SK-N-MC (cell line): ENCODE measurements around the gene PARD3.
"Not testable (repeated sequence)": the region's sequence is repeated elsewhere in the genome, so short reads cannot be mapped to it uniquely, and the experiment has no call there.

Experiments
- DNase-seq: peaks from one replicate; pipeline ENCODE4 v3.0.0-alpha.2; 2011; ENCODE audit warnings: low read depth, low spot score
- H3K27ac ChIP-seq: fragments of 200-600 bp; sonication (generic); 2 replicates; pipeline ENCODE4 v1.5.1; 2016; ENCODE audit warnings: mixed run types
- H3K36me3 ChIP-seq: fragments of 200-600 bp; sonication (generic); 2 replicates; pipeline ENCODE4 v1.6.1; 2017; ENCODE audit warnings: antibody characterized with exemption, low read length, mixed read lengths; ENCODE audit not compliant: insufficient read depth
- H3K4me3 ChIP-seq: fragments of 200-600 bp; sonication (generic); 2 replicates; pipeline ENCODE4 v1.5.1; 2016
- H3K9ac ChIP-seq: fragments of 200-600 bp; sonication (generic); 2 replicates; pipeline ENCODE4 v1.8.0; 2017; ENCODE audit warnings: mixed run types, mixed read lengths; ENCODE audit not compliant: insufficient read length
- H3K9me3 ChIP-seq: fragments of 200-600 bp; sonication (generic); 2 replicates; pipeline ENCODE4 v1.6.1; 2017; ENCODE audit warnings: low read depth, mild to moderate bottlenecking, antibody characterized with exemption, low read length, moderate library complexity, mixed read lengths
- EZH2 ChIP-seq: fragments of 200-600 bp; sonication (generic); IDR thresholded peaks from one replicate; pipeline ENCODE4 v1.6.1; 2017; ENCODE audit warnings: antibody characterized with exemption
- FOXP2 ChIP-seq: optimal IDR thresholded peaks from 2 replicates; pipeline ENCODE3; 2011; ENCODE audit warnings: mild to moderate bottlenecking, moderate library complexity; ENCODE audit not compliant: insufficient read depth; ENCODE audit errors: extremely low read length, control extremely low read depth
- POLR2AphosphoS5 ChIP-seq: IDR thresholded peaks from 2 replicates; pipeline ENCODE4 v1.6.1; 2012; ENCODE audit warnings: mild to moderate bottlenecking, low read depth, low read length, borderline replicate concordance

Gene PARD3

DNA sequence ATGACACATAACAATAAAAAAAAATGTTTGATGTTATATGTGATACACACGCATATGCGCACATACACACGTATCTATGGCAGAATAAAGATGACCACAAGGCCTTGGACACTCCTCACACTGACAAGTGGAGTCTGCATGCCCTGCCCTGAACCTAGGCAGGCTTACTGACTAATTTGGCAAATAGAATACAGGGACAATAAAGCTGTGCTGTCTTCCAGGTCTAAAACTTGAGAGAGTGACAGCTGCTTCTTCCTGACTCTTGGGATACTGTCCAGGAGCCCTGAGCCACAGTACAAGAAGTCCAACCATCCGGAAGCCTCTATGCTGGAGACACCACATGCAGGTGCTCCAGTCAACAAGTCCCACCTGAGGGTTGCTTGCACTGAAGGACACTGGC, 20.3 kb downstream of the PARD3 start:
- H3K4me3 ChIP-seq: no peak overlapping the region
- TF ChIP-seq EZH2 (no peak), FOXP2 (no peak), POLR2AphosphoS5 (no peak)
- H3K36me3 ChIP-seq: no peaks in the 10 kb centered on the region
- H3K9me3 ChIP-seq: no peaks in the 10 kb centered on the region
- no peak for DNase-seq
- H3K27ac ChIP-seq: no peak overlapping the region
- H3K9ac ChIP-seq: no peak overlapping the region

DNA sequence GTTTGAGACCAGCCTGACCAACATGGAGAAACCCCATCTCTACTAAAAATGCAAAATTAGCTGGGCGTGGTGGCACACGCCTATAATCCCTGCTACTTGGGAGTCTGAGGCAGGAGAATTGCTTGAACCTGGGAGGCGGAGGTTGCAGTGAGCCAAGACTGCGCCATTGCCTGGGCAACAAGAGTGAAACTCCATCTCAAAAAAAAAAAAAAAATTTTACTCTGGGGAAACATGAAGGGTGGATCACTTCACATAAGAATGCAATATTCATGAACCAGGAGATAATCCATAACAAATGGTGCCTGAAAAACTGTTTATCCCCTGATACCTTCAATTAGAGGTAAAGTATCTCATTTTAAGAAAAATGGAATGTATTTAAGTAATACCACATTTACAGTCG, 21.5 kb downstream of the PARD3 start:
- not testable (repeated sequence) for H3K27ac ChIP-seq, H3K9me3 ChIP-seq

DNA sequence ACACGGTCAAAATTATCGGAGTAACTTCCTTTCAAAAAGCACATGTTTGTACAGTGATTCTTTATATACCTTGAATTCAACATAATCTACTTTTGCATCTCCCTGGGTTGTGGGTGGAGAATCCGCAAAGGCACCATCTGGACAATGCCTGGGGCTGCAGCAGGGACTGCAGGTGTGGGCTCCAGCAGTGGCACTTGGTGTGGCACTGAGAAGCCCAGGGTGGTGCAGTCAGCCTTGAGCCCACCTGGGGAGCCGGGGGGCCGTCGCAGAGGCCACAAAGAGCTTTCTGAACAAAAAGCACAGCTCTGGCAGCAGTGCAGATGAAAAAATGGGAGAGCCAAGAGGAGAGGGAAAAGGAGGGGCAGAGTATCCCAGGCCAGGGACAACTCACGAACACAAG, 22.2 kb downstream of the PARD3 start:
- H3K4me3 ChIP-seq: no peak overlapping the region
- no peaks in the 10 kb centered on the region for H3K9me3 ChIP-seq
- no peak overlapping the region for H3K9ac ChIP-seq
- H3K36me3 ChIP-seq: no peaks in the 10 kb centered on the region
- no peak overlapping the region for H3K27ac ChIP-seq
- DNase-seq: no peak
- no peak for TF ChIP-seq FOXP2
- no peak for TF ChIP-seq POLR2AphosphoS5
- no peak for TF ChIP-seq EZH2

More for the DNA sequence above, 21.5 kb downstream of the PARD3 start:
- not testable (repeated sequence) for DNase-seq, H3K36me3 ChIP-seq, H3K4me3 ChIP-seq, H3K9ac ChIP-seq

DNA sequence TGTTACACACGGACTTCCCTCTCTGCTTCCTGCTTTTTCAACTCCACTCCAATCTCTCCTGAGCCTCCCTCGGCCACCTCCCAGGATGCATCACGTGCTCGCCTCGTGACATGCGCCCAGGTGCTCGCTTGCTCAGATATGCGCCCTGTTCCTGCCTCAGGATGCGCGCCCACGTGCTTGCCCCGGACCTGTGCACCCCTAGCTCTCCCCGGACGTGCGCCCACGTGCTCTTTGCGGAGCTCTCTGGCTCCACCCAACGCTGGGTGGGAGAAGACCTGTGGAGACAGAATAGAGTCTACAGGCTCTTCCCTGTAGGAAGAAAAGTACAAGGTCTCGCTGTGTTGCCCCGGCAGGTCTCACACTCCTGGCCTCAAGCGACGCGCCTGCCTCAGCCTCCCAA, 23.1 kb downstream of the PARD3 start:
- TF ChIP-seq POLR2AphosphoS5: no peak
- TF ChIP-seq EZH2: no peak
- TF ChIP-seq FOXP2: no peak
- Histone ChIP-seq H3K27ac (no peak overlapping the region), H3K4me3 (no peak overlapping the region), H3K9me3 (no peaks in the 10 kb centered on the region), H3K36me3 (no peaks in the 10 kb centered on the region), H3K9ac (no peak overlapping the region)
- no peak for DNase-seq

DNA sequence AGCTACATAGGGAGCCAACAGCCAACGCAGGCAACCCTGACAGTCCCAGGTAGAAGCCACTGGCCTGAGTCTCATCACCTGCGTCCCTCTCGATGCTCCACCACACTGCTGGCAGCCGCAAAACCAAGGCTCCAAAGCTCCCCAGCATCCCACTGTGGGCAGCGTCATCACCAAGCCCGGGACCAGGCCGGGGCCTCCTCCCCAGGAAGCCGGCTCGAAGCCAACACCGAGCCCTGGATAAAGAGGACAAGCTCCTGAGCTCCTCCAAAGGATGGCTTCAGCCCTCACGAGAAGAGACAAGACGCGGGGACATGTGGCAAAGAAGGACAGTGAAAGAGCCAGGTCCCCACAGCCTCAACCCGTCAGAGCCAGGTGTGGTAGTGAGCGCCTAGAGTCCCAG, 23.9 kb downstream of the PARD3 start:
- Histone ChIP-seq H3K27ac (no peak overlapping the region), H3K36me3 (no peaks in the 10 kb centered on the region), H3K4me3 (no peak overlapping the region), H3K9ac (no peak overlapping the region), H3K9me3 (no peaks in the 10 kb centered on the region)
- no peak for DNase-seq
- TF ChIP-seq POLR2AphosphoS5 (no peak), EZH2 (no peak), FOXP2 (no peak)

DNA sequence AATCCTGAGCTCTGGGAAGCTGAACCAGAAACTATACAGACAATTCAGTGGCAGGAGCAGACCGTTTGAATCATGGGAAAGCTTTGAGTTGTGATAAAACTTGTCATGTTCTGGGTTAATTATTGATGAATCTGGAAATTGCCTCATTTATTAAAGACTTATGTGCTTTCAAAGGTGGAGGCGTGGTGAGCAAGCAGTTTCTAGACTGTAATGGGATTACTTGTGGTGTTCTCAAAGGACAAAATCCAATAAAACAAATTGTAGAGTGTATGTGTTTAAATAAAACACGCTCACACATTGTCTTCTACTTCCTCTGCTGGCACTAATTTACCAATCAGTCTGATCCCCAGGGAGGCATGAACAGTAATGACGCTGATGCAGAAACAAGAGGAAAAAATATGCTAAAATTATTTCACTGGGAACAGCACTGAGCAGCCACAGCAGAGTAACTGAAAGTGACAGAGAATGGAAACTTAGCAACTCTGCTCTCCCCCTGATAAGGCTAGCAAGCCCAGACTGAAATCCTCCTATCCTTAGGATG, 25.1 kb downstream of the PARD3 start:
- no peaks in the 10 kb centered on the region for H3K36me3 ChIP-seq
- no peak overlapping the region for H3K4me3 ChIP-seq
- DNase-seq: no peak
- H3K9me3 ChIP-seq: no peaks in the 10 kb centered on the region
- H3K27ac ChIP-seq: no peak overlapping the region
- TF ChIP-seq POLR2AphosphoS5: no peak; the same call in 1 of the 2 replicates
- no peak for TF ChIP-seq EZH2
- no peak for TF ChIP-seq FOXP2
- H3K9ac ChIP-seq: no peak overlapping the region

DNA sequence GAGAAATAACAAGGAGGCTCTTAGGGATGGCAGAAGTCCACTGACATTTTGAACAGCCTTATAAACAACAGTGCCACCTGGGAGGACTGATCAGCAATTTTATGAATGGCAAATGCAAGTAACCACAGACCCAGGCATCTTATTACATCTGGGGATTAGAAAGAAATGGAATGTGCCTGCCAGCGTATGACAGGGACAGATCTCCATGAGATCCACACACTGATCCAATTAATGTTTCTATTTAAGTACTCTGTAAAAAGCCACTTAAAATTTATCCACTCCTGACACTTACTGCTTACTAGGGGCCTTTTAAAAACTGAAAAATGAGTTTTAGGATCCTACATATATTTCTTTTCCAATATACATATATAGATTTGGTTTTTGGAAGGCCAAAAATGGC, 28.6 kb downstream of the PARD3 start:
- Histone ChIP-seq H3K4me3 (no peak overlapping the region), H3K9me3 (no peaks in the 10 kb centered on the region), H3K36me3 (no peaks in the 10 kb centered on the region), H3K27ac (no peak overlapping the region), H3K9ac (no peak overlapping the region)
- DNase-seq: no peak
- TF ChIP-seq FOXP2: no peak
- no peak for TF ChIP-seq EZH2
- TF ChIP-seq POLR2AphosphoS5: no peak

DNA sequence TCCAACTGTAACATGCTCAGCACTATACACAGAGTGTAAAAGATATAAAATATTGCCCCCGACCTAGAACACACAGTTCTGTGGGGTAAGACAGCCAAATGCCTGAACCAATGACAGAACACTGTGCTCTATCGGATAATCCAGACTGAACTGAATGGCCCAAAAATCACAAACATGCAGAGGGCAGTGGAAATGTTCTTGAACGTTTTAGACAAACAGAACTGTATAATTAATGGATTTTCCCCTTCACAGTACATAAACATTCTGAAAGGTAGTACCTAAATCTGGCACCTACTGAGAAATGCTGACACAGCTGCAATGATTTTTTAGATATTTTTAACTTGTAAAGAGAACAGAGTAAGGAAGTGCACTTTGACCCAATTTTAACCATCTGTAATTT, 33.4 kb downstream of the PARD3 start:
- DNase-seq: no peak
- Histone ChIP-seq H3K9ac (no peak overlapping the region), H3K27ac (no peak overlapping the region), H3K4me3 (peak overlapping the region; percentile 69), H3K9me3 (no peaks in the 10 kb centered on the region), H3K36me3 (no peaks in the 10 kb centered on the region)
- TF ChIP-seq FOXP2: no peak

DNA sequence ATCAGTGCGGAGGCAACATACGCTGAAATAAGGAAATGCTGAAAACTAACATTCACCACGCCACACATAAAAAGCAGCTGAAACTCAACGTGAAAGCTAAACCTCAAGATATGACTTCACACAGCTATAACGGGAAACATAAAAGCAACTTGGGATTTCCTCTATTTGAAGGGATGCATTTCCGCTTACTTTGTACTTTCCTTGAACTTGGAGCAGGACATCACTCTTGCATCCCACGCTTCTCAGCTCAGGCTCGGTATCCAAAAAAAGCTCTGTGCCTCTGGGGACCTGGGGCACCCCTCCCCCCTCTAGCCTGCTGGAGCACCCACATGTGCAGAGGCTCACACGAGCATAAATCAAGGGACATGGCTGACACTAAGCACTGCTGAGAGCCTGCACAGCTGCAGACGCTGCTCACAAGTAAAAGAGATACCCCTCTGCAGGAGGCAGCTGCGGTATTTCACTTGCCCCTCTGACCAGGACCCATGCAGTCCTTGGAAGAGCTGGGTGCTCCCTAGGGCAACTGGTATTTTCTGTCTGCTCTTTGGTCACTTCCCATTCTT, 34.2 kb downstream of the PARD3 start:
- Histone ChIP-seq H3K9me3 (no peaks in the 10 kb centered on the region), H3K36me3 (no peaks in the 10 kb centered on the region), H3K9ac (no peak overlapping the region), H3K27ac (no peak overlapping the region; the same call in 1 of the 2 replicates), H3K4me3 (peak overlapping the region; percentile 69)
- DNase-seq: peak; percentile 58
- no peak for TF ChIP-seq FOXP2
- TF ChIP-seq POLR2AphosphoS5: peak; percentile 39; the same call in 1 of the 2 replicates
- no peak for TF ChIP-seq EZH2
